ENCODE results near the gene ST6GAL1. TPM values are rescaled to one million over a fixed set of nuclear protein-coding genes. Genes with fewer than 3 reads are reported as not detected.

The ST6GAL1 gene
- total and polyA plus RNA-seq, 10 of the 15 experiments (the other 5 are each of a cell fraction or from before 2014, with no cell fraction given), result 74.2 to 248 (median 149) TPM

DNA sequence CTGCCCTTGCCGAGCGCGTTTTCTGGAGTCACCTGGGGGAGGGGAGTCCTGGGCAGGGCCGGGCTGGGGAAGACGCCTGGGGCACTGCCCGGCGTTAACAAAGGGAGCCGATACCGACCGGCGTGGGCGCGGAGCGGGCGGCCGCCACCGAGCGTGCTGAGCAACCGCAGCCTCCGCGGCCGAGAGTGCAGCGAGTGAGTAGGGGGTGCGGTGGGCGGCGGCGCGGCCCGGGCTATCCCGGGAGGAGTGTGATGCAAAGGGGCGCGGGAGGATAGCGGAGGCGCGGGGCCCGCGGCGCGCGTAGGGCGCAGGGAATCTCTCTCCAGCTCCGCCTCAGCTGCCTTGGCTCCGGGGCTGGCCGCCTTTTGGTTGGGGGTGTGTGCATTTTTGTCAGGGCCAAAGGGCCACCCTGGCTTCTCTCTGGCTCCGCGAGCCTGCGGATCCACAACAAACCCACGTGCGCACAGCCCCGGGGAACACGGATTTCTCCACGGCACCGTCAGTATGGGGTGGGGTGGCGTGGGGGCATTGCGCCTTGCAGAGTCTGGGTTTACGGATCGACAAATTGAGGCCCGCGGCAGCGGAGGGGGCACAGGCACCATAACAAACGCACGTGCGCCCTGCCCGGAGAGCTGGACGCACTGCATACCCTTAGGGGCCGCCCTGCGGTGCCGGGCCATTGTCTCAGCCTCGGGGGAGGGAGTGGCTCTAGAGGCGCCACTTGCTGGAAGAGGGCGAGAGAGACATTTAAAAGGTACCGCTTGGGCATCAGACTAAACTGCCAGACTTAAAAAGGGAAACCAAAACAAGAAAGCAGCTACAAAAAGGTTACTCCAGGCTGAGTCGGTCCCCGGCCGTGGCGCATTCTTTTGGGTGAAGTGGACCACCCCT, 560 bp downstream of the ST6GAL1 start (continued):
- TF ChIP-seq, protein P1, sequence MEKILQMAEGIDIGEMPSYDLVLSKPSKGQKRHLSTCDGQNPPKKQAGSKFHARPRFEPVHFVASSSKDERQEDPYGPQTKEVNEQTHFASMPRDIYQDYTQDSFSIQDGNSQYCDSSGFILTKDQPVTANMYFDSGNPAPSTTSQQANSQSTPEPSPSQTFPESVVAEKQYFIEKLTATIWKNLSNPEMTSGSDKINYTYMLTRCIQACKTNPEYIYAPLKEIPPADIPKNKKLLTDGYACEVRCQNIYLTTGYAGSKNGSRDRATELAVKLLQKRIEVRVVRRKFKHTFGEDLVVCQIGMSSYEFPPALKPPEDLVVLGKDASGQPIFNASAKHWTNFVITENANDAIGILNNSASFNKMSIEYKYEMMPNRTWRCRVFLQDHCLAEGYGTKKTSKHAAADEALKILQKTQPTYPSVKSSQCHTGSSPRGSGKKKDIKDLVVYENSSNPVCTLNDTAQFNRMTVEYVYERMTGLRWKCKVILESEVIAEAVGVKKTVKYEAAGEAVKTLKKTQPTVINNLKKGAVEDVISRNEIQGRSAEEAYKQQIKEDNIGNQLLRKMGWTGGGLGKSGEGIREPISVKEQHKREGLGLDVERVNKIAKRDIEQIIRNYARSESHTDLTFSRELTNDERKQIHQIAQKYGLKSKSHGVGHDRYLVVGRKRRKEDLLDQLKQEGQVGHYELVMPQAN (conservative IDR thresholded peaks at IDR 0.05), result peak; percentile 64; the same call in 1 of the 2 replicates
- no peak for TF ChIP-seq NR2C1 (IDR thresholded peaks at IDR 0.05)
- TF ChIP-seq, protein P2, sequence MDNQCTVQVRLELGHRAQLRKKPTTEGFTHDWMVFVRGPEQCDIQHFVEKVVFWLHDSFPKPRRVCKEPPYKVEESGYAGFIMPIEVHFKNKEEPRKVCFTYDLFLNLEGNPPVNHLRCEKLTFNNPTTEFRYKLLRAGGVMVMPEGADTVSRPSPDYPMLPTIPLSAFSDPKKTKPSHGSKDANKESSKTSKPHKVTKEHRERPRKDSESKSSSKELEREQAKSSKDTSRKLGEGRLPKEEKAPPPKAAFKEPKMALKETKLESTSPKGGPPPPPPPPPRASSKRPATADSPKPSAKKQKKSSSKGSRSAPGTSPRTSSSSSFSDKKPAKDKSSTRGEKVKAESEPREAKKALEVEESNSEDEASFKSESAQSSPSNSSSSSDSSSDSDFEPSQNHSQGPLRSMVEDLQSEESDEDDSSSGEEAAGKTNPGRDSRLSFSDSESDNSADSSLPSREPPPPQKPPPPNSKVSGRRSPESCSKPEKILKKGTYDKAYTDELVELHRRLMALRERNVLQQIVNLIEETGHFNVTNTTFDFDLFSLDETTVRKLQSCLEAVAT (IDR thresholded peaks at IDR 0.05), result 0 out of 2 replicates have a peak, but pooled peaks have one; percentile 44
- no peak for TF ChIP-seq ZNF207 (IDR thresholded peaks at IDR 0.05; ENCODE audit: borderline replicate concordance)
- TF ChIP-seq EGR1 (IDR thresholded peaks at IDR 0.05; ENCODE audit: borderline replicate concordance in 1 of 2, low read depth in 2 of 2, low read length in 2 of 2), result peak in 1 of 2 experiments; percentile 55; a peak in 1 of 3 replicates
- no peak for TF ChIP-seq TCF12 (IDR thresholded peaks at IDR 0.05; ENCODE audit: low read depth, low read length)
- no peak for TF ChIP-seq MYC (IDR thresholded peaks at IDR 0.05; ENCODE audit: insufficient read depth, insufficient read length, insufficient replicate concordance, low read length, severe bottlenecking)
- TF ChIP-seq, protein P3, sequence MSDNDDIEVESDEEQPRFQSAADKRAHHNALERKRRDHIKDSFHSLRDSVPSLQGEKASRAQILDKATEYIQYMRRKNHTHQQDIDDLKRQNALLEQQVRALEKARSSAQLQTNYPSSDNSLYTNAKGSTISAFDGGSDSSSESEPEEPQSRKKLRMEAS (IDR thresholded peaks at IDR 0.05; ENCODE audit: low read depth, low read length), result peak; percentile 63
- peak; percentile 52; the same call in 1 of the 2 replicates for TF ChIP-seq ZBED1 (IDR thresholded peaks at IDR 0.05; ENCODE audit: borderline replicate concordance)
- TF ChIP-seq, protein P4, sequence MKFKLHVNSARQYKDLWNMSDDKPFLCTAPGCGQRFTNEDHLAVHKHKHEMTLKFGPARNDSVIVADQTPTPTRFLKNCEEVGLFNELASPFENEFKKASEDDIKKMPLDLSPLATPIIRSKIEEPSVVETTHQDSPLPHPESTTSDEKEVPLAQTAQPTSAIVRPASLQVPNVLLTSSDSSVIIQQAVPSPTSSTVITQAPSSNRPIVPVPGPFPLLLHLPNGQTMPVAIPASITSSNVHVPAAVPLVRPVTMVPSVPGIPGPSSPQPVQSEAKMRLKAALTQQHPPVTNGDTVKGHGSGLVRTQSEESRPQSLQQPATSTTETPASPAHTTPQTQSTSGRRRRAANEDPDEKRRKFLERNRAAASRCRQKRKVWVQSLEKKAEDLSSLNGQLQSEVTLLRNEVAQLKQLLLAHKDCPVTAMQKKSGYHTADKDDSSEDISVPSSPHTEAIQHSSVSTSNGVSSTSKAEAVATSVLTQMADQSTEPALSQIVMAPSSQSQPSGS (IDR thresholded peaks at IDR 0.05; ENCODE audit: low read length), result no peak
- TF ChIP-seq KLF5 (IDR thresholded peaks at IDR 0.05; ENCODE audit: partially characterized antibody), result no peak
- TF ChIP-seq CHD2 (IDR thresholded peaks at IDR 0.05; ENCODE audit: borderline replicate concordance, low read depth, low read length), result 0 out of 2 replicates have a peak, but pooled peaks have one; percentile 28
- TF ChIP-seq, protein P5, sequence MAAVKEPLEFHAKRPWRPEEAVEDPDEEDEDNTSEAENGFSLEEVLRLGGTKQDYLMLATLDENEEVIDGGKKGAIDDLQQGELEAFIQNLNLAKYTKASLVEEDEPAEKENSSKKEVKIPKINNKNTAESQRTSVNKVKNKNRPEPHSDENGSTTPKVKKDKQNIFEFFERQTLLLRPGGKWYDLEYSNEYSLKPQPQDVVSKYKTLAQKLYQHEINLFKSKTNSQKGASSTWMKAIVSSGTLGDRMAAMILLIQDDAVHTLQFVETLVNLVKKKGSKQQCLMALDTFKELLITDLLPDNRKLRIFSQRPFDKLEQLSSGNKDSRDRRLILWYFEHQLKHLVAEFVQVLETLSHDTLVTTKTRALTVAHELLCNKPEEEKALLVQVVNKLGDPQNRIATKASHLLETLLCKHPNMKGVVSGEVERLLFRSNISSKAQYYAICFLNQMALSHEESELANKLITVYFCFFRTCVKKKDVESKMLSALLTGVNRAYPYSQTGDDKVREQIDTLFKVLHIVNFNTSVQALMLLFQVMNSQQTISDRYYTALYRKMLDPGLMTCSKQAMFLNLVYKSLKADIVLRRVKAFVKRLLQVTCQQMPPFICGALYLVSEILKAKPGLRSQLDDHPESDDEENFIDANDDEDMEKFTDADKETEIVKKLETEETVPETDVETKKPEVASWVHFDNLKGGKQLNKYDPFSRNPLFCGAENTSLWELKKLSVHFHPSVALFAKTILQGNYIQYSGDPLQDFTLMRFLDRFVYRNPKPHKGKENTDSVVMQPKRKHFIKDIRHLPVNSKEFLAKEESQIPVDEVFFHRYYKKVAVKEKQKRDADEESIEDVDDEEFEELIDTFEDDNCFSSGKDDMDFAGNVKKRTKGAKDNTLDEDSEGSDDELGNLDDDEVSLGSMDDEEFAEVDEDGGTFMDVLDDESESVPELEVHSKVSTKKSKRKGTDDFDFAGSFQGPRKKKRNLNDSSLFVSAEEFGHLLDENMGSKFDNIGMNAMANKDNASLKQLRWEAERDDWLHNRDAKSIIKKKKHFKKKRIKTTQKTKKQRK (IDR thresholded peaks at IDR 0.05; ENCODE audit: low read depth, low read length), result no peak
- 0 out of 2 replicates have a peak, but pooled peaks have one; percentile 56 for TF ChIP-seq IKZF1 (conservative IDR thresholded peaks at IDR 0.05)
- TF ChIP-seq YY1 (IDR thresholded peaks at IDR 0.05; ENCODE audit: low read depth, low read length), result peak; percentile 51; the same call in 1 of the 2 replicates
- peak; percentile 89 to 91 for TF ChIP-seq BHLHE40 (IDR thresholded peaks at IDR 0.05; ENCODE audit: borderline replicate concordance in 1 of 2, low read depth in 2 of 2, low read length in 1 of 2)
- peak; percentile 50; the same call in 1 of the 2 replicates for TF ChIP-seq FOXK2 (IDR thresholded peaks at IDR 0.05)
- TF ChIP-seq SMAD5 (IDR thresholded peaks at IDR 0.05; ENCODE audit: low read depth), result peak; percentile 27; the same call in 1 of the 2 replicates
- no peak for TF ChIP-seq MYB (IDR thresholded peaks at IDR 0.05; ENCODE audit: borderline replicate concordance, low read depth, low read length)
- TF ChIP-seq RUNX3 (IDR thresholded peaks at IDR 0.05; ENCODE audit: low read length), result peak; percentile 52

All from GM12878 (cell line).